Measurements from ENCODE around the gene TMEM178B. TPM values are rescaled to one million over a fixed set of nuclear protein-coding genes. Genes with fewer than 3 reads are reported as not detected.

The TMEM178B gene
- total and polyA plus RNA-seq, 2 of the 4 experiments (the other 2 are of a cell fraction), result under 0.01 to 0.05 TPM

DNA sequence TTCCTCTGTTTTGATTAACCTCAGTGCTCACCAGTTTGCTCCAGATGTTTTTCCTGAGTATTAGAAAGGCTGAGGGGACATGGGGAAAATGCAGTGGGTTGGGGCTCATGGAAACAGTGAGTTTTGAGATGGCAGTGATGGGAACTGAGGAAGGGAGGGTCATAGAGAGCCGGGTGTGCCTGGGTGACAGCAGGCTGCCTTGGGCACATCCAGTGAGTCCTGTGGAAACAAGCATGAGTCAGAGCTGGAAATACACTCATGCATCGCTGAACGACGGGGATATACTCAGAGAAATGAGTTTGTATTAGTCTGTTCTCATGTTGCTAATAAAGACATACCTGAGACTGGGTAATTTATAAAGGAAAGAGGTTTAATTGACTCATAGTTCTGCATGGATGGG, 202.2 kb downstream of the TMEM178B start:
- Histone ChIP-seq H3K4ac (ENCODE audit: low read depth, low read length) (no peak overlapping the region), H4K91ac (ENCODE audit: insufficient read depth, low read depth, low read length) (no peak overlapping the region), H3K4me1 (ENCODE audit: control insufficient read depth, insufficient read depth, low read length) (no peaks in the 10 kb centered on the region), H4K5ac (ENCODE audit: low read depth, low read length) (no peak overlapping the region), H3K9me3 (ENCODE audit: control insufficient read depth, insufficient read depth, low read length) (peaks cover 1% of the 10 kb centered on the region), H3K4me2 (ENCODE audit: low read depth, low read length) (no peak overlapping the region), H3K56ac (ENCODE audit: extremely low read depth, insufficient read depth, low read length) (no peak overlapping the region), H4K8ac (ENCODE audit: low read depth in 2 of 2, low read length in 2 of 2) (no peak overlapping the region), H3K9me1 (ENCODE audit: insufficient read depth, low read length) (no peaks in the 10 kb centered on the region), H3K27ac (ENCODE audit: insufficient read depth, low read length) (no peak overlapping the region), H3K18ac (ENCODE audit: low read depth, low read length) (no peak overlapping the region), H4K20me1 (ENCODE audit: insufficient read depth, low read length) (no peaks in the 10 kb centered on the region), H3K9ac (ENCODE audit: low read depth, low read length) (no peak overlapping the region), H2BK20ac (ENCODE audit: low read depth, low read length) (no peak overlapping the region), H2AK9ac (replicated peaks; ENCODE audit: low read depth, low read length, poor library complexity) (no peak overlapping the region), H2AFZ (replicated peaks; ENCODE audit: low read length, poor library complexity) (no peak overlapping the region), H2BK5ac (ENCODE audit: low read depth, low read length, poor library complexity, severe bottlenecking) (no peak overlapping the region), H2BK15ac (ENCODE audit: low read depth, low read length) (no peak overlapping the region), H3K27me3 (ENCODE audit: control insufficient read depth, insufficient read depth, low read length) (no peaks in the 10 kb centered on the region), H3K14ac (replicated peaks; ENCODE audit: low read depth, low read length) (no peak overlapping the region), H2AK5ac (ENCODE audit: low read depth, low read length) (no peak overlapping the region), H2BK120ac (ENCODE audit: low read depth, low read length) (no peak overlapping the region), H3K36me3 (ENCODE audit: control insufficient read depth, insufficient read depth, low read length) (no peaks in the 10 kb centered on the region), H3K79me1 (ENCODE audit: low read depth in 1 of 2, low read length in 2 of 2) (no peaks in the 10 kb centered on the region), H3K23ac (ENCODE audit: low read depth, low read length) (no peak overlapping the region), H3K4me3 (ENCODE audit: insufficient read depth, low read depth, low read length) (no peak overlapping the region)
- intact Hi-C loops (cut with micrococcal nuclease) (no loop called here), in situ Hi-C loops (cut with MboI; ENCODE audit: low sequenced_read_pairs) (no loop called here), dilution Hi-C loops (cut with HindIII; ENCODE audit: low sequenced_read_pairs, unreplicated experiment) (no loop called here)
- WGBS, 2 experiments (ENCODE audit: extremely low coverage in 2 of 2, insufficient read length in 1 of 2), result 58% methylated on average over 4 of the region's 4 CpGs; no CpG with 5 or more reads in 1 of the 2 experiments
- no TSS peak for BruUV-seq (replicated peaks)
- no peak for TF ChIP-seq NFE2L2 (IDR thresholded peaks at IDR 0.05; ENCODE audit: low read depth, low read length)
- TF ChIP-seq, protein P1, sequence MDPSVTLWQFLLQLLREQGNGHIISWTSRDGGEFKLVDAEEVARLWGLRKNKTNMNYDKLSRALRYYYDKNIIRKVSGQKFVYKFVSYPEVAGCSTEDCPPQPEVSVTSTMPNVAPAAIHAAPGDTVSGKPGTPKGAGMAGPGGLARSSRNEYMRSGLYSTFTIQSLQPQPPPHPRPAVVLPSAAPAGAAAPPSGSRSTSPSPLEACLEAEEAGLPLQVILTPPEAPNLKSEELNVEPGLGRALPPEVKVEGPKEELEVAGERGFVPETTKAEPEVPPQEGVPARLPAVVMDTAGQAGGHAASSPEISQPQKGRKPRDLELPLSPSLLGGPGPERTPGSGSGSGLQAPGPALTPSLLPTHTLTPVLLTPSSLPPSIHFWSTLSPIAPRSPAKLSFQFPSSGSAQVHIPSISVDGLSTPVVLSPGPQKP (IDR thresholded peaks at IDR 0.05; ENCODE audit: borderline replicate concordance, low read depth, low read length), result no peak
- TF ChIP-seq, protein P2, sequence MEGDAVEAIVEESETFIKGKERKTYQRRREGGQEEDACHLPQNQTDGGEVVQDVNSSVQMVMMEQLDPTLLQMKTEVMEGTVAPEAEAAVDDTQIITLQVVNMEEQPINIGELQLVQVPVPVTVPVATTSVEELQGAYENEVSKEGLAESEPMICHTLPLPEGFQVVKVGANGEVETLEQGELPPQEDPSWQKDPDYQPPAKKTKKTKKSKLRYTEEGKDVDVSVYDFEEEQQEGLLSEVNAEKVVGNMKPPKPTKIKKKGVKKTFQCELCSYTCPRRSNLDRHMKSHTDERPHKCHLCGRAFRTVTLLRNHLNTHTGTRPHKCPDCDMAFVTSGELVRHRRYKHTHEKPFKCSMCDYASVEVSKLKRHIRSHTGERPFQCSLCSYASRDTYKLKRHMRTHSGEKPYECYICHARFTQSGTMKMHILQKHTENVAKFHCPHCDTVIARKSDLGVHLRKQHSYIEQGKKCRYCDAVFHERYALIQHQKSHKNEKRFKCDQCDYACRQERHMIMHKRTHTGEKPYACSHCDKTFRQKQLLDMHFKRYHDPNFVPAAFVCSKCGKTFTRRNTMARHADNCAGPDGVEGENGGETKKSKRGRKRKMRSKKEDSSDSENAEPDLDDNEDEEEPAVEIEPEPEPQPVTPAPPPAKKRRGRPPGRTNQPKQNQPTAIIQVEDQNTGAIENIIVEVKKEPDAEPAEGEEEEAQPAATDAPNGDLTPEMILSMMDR (conservative IDR thresholded peaks at IDR 0.05; ENCODE audit: low read depth, low read length), result no peak
- no peak for TF ChIP-seq MXI1 (IDR thresholded peaks at IDR 0.05; ENCODE audit: borderline replicate concordance, low read depth, low read length)
- TF ChIP-seq, protein P3, sequence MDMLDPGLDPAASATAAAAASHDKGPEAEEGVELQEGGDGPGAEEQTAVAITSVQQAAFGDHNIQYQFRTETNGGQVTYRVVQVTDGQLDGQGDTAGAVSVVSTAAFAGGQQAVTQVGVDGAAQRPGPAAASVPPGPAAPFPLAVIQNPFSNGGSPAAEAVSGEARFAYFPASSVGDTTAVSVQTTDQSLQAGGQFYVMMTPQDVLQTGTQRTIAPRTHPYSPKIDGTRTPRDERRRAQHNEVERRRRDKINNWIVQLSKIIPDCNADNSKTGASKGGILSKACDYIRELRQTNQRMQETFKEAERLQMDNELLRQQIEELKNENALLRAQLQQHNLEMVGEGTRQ (IDR thresholded peaks at IDR 0.05; ENCODE audit: low read depth, low read length), result no peak
- no peak for TF ChIP-seq RFX5 (IDR thresholded peaks at IDR 0.05; ENCODE audit: low read depth, low read length)
- POLR2A ChIA-PET (ENCODE audit: unreplicated experiment), result no interaction called here
- DNase-seq, result no peak
- CTCF ChIA-PET, result no interaction called here
- no peak for ATAC-seq (ENCODE audit: low read depth)

All from IMR-90 (cell line).